ENCODE data around the gene CAPN5.

DNA sequence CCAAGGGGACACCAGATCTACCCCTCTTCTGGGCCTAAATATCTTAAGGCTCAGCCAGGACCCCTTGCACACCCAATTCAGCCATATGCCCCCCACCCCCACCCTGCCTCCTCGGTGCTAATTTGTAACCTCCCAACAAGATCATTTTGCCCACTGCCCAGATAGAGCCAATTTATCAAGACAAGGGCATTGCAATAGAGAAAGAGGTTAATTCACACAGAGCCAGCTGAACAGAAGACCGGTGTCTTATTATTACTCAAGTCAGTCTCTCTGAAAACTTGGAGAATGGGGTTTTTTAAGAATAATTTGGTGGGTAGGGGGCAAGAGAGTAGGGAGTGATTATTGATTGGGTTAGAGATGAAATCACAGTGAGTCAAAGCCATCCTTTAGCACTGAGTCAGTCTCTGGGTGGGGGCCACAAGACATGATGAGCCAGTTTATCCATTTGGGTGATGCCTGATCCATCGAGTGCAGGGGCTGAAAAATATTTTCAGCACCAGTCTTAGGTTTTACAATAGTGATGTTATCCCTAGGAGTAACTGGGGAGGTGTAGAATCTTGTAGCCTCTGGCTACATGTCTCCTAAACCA, 9.9 kb upstream of the CAPN5 start:
- TF ChIP-seq YY1 (IDR thresholded peaks at IDR 0.05; ENCODE audit: insufficient read depth, insufficient read length) = no peak
- TF ChIP-seq SUZ12 (IDR thresholded peaks at IDR 0.05; ENCODE audit: extremely low read depth, insufficient read depth, insufficient read length) = no peak
